GM10266 (cell line): ENCODE results near the gene GIPC2.

Experiments
- DNase-seq: peaks from one replicate; pipeline ENCODE4 v3.0.0; 2012; ENCODE audit errors: extremely low spot score
- CTCF ChIP-seq: IDR thresholded peaks from 2 replicates; pipeline ENCODE4 v1.5.1; 2012; ENCODE audit warnings: mild to moderate bottlenecking, low read depth; ENCODE audit not compliant: control insufficient read depth, insufficient read depth; ENCODE audit errors: missing control alignments

Gene GIPC2

GRCh38 chr1:78005448-78005722 lies 40.4 kb upstream of the GIPC2 start:
- no peak for TF ChIP-seq CTCF

GRCh38 chr1:78005755-78006154 lies 40.0 kb upstream of the GIPC2 start:
- no peak for TF ChIP-seq CTCF
- no peak for DNase-seq

More at GRCh38 chr1:78005448-78005722, 40.4 kb upstream of the GIPC2 start:
- no peak for DNase-seq

- TF ChIP-seq CTCF, result no peak
Measured at GRCh38 chr1:78006521-78006920, 39.2 kb upstream of the GIPC2 start.

GRCh38 chr1:78007677-78008341 lies 38.0 kb upstream of the GIPC2 start:
- no peak for DNase-seq
- TF ChIP-seq CTCF, result no peak

More at GRCh38 chr1:78006521-78006920, 39.2 kb upstream of the GIPC2 start:
- no peak for DNase-seq

- TF ChIP-seq CTCF, result no peak
Measured at GRCh38 chr1:78009276-78009675, 36.5 kb upstream of the GIPC2 start.

GRCh38 chr1:78009836-78010235 lies 35.9 kb upstream of the GIPC2 start:
- no peak for DNase-seq
- TF ChIP-seq CTCF, result no peak

More at GRCh38 chr1:78009276-78009675, 36.5 kb upstream of the GIPC2 start:
- no peak for DNase-seq

GRCh38 chr1:78011050-78011449 lies 34.7 kb upstream of the GIPC2 start:
- TF ChIP-seq CTCF, result no peak
- DNase-seq, result no peak
